Dedifferentiated amniotic fluid mesenchymal stem cell (primary cell): ENCODE measurements around the gene DNAI4.
A peak's percentile ranks its signal among the peaks of the same experiment; 100 is the strongest.

Experiments
- DNase-seq: peaks from one replicate; pipeline ENCODE4 v3.0.0-alpha.2; 2016; ENCODE audit errors: extremely low spot score

Gene DNAI4

DNA sequence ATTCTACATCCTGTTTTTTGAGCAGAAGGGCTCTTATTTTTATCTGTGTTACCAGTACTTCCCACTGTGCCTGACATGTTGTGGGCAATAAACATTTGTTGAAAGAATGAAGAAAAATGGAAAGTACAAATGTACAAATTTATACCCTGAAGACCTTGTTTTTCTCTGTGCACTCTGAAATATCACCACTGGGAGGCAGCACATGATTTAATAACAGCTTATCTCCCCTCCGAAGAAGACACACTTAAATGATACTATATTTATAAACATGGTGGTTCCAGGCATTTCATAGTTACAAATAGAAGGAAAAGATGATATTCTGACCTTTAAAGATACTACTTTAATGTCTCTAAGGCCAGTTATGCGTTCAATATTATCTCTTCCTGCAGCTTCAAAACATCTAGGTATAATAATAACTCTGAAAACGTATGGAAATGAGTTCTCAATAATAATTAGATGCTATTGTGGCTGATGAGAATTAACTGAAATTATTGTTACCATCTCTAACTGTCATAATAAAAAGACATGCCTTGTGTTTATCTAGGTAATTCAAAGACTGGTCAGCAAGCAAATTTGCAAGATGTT is 159.6 kb downstream of the DNAI4 start:
- peak; percentile 69 for DNase-seq
